Measurements from ENCODE around the gene SEPTIN10. TPM values are rescaled to one million over a fixed set of nuclear protein-coding genes. Genes with fewer than 3 reads are reported as not detected.

The SEPTIN10 gene
- total RNA-seq, 4 donors from 2014 or later = 39.6 to 151 (median 106) TPM

DNA sequence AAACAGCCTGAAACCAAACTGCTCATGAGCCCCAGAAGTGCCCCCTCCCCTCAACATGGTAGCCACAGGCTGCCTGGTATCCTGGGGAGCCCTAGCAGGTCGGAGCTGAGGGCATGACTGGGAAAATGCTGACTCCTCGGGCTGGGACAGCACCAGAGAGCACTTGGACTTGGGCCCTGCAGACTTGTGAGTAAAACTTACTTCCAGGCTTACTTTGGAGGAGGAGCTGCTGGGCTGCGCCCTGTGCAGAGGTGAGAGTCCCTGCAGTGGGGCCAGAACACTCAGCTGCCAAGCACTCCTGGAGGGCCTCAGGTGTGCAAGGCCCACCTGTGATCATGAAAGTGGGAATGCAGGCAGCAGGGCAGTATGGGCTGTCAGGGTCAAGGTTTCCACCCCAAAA lies 119.4 kb downstream of the SEPTIN10 start:
- intact Hi-C loops (cut with DNase I; ENCODE audit: low total_unique reads) (no loop called here), in situ Hi-C loops (cut with MboI; ENCODE audit: low pct_ligation_motif_present in 1 of 4, low pct_unique_long_range_greater_than_20kb in 1 of 4, low sequenced_read_pairs in 3 of 4) (no loop called here)
- DNase-seq = peak; percentile 49
- H3K36me3 ChIP-seq = no peaks in the 10 kb centered on the region
- peak overlapping the region; percentile 33 to 76 (median 58) for H3K27ac ChIP-seq
- no peaks in the 10 kb centered on the region for H3K27me3 ChIP-seq
- 59% methylated on average over 3 of the region's 3 CpGs; no CpG with 5 or more reads in 1 of the 2 donors for WGBS, 2 donors (ENCODE audit: low coverage in 1 of 2)
- H3K9me3 ChIP-seq = no peaks in the 10 kb centered on the region
- H3K4me3 ChIP-seq = no peak overlapping the region
- H3K4me1 ChIP-seq = peaks cover 6 to 24% (median 13%) of the 10 kb centered on the region in 4 donors
- TF ChIP-seq POLR2A (IDR thresholded peaks at IDR 0.05) = no peak
- no peak for TF ChIP-seq EP300 (IDR thresholded peaks at IDR 0.05; ENCODE audit: low read depth)
- TF ChIP-seq POLR2AphosphoS5 (IDR thresholded peaks at IDR 0.05) = no peak
- TF ChIP-seq, protein P1, sequence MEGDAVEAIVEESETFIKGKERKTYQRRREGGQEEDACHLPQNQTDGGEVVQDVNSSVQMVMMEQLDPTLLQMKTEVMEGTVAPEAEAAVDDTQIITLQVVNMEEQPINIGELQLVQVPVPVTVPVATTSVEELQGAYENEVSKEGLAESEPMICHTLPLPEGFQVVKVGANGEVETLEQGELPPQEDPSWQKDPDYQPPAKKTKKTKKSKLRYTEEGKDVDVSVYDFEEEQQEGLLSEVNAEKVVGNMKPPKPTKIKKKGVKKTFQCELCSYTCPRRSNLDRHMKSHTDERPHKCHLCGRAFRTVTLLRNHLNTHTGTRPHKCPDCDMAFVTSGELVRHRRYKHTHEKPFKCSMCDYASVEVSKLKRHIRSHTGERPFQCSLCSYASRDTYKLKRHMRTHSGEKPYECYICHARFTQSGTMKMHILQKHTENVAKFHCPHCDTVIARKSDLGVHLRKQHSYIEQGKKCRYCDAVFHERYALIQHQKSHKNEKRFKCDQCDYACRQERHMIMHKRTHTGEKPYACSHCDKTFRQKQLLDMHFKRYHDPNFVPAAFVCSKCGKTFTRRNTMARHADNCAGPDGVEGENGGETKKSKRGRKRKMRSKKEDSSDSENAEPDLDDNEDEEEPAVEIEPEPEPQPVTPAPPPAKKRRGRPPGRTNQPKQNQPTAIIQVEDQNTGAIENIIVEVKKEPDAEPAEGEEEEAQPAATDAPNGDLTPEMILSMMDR (IDR thresholded peaks at IDR 0.05) = no peak

DNA sequence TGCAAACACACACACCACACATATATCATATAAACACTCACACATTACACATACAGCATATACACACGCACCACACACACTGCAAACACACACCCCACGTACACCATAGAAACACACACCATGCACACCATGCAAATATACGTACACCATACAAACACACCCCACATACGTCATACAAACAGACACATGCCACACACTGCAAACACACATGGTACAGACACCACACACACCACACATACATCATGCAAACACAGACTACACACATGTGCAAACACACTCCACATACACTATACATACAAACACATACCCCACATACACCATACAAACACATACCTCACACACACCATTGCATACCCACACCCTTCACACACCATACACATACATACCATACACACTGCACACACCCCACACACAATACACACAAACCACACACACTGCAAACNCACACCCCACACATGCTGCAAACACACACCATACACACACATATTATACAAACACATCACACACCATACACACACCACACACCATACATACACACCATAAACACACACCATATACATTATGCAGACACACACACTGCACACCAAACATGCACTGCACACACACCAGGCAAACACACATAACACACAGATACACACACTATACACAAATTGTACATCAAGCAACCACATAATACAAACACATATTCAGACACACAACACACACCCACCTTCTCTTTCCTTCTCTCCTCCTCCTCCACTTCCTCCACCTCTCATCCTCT lies 120.4 kb downstream of the SEPTIN10 start:
- no peaks in the 10 kb centered on the region for H3K9me3 ChIP-seq
- no peaks in the 10 kb centered on the region for H3K36me3 ChIP-seq
- in situ Hi-C loops (cut with MboI; ENCODE audit: low pct_ligation_motif_present in 1 of 4, low pct_unique_long_range_greater_than_20kb in 1 of 4, low sequenced_read_pairs in 3 of 4) (no loop called here), intact Hi-C loops (cut with DNase I; ENCODE audit: low total_unique reads) (no loop called here)
- H3K4me1 ChIP-seq = peaks cover 6 to 18% (median 9%) of the 10 kb centered on the region in 4 donors
- WGBS, 2 donors (ENCODE audit: low coverage in 1 of 2) = 64% methylated on average over 4 of the region's 4 CpGs; no CpG with 5 or more reads in 1 of the 2 donors
- H3K27ac ChIP-seq = no peak overlapping the region
- DNase-seq = no peak
- no peaks in the 10 kb centered on the region for H3K27me3 ChIP-seq
- TF ChIP-seq POLR2AphosphoS5 (IDR thresholded peaks at IDR 0.05) (no peak), EP300 (IDR thresholded peaks at IDR 0.05; ENCODE audit: low read depth) (no peak), POLR2A (IDR thresholded peaks at IDR 0.05) (no peak)
- TF ChIP-seq, protein P1 (IDR thresholded peaks at IDR 0.05) = no peak
- H3K4me3 ChIP-seq = no peak overlapping the region

Other genes with a start within 250 kb of the SEPTIN10 start
- 10 to 100 TPM; 40.6 to 99.5 (median 57.3) TPM for gene SOWAHC, start 398 bp upstream of the SEPTIN10 start, total RNA-seq
- gene RGPD5, start 180.3 kb upstream of the SEPTIN10 start, total RNA-seq = 10 to 100 TPM in 3 of 4 donors, 1 to 10 TPM in 1; 8.8 to 38.2 (median 31.8) TPM